Measurements from ENCODE around the gene DOK7. TPM values are rescaled to one million over a fixed set of nuclear protein-coding genes. Genes with fewer than 3 reads are reported as not detected.
"Not testable (repeated sequence)": the region's sequence is repeated elsewhere in the genome, so short reads cannot be mapped to it uniquely, and the experiment has no call there.

Gene DOK7
- total RNA-seq, 3 donors from 2014 or later (not counting 1 experiment from before 2014, with no cell fraction given): 1.3 to 2.9 (median 1.6) TPM

DNA sequence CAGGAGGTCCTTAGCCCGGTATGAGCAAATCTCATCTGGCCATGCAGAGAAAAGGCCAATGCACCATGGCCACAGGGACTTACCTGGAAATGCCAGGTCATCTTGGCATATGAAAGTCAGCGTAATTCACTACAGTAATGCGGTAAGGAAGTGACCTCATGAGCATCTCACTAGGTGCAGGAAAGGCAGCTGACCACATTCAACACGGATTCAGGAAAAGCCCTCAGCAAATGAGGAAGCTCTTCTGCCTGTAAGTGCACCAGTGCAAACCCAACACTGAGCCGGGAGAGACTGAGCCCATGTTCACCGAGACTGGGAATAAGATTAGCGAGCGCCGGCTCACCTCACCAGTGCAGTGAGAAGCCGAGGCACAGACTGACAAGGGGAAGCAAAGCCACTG is 45.4 kb downstream of the DOK7 start:
- Mint-ChIP-seq H3K4me3 (no peak overlapping the region), H3K27me3 (ENCODE audit: low read depth in 2 of 2) (no peaks in the 10 kb centered on the region), H3K9me3 (no peaks in the 10 kb centered on the region), H3K36me3 (no peaks in the 10 kb centered on the region), H3K4me1 (peaks cover 1 to 4% of the 10 kb centered on the region in 2 donors), H3K27ac (no peak overlapping the region)
- intact Hi-C loops (cut with micrococcal nuclease): no loop called here
- H3K36me3 ChIP-seq (ENCODE audit: control insufficient read depth, insufficient read depth, low read length): peaks cover 66% of the 10 kb centered on the region
- ATAC-seq (peak in 1 of 3 donors; percentile 22), DNase-seq (no peak)
- no peaks in the 10 kb centered on the region for H3K27me3 ChIP-seq (ENCODE audit: control insufficient read depth, insufficient read depth, low read length)
- no peaks in the 10 kb centered on the region for H3K4me1 ChIP-seq (ENCODE audit: control insufficient read depth, insufficient read depth, low read length)
- no peak for TF ChIP-seq CTCF (IDR thresholded peaks at IDR 0.05)
- no peaks in the 10 kb centered on the region for H3K9me3 ChIP-seq (ENCODE audit: control insufficient read depth, insufficient read depth, low read length)
- no peak overlapping the region for H3K4me3 ChIP-seq (ENCODE audit: low read length)
- WGBS (ENCODE audit: insufficient coverage): 81% methylated on average over 10 of the region's 10 CpGs
- no peak overlapping the region for H3K27ac ChIP-seq (ENCODE audit: low read length)

DNA sequence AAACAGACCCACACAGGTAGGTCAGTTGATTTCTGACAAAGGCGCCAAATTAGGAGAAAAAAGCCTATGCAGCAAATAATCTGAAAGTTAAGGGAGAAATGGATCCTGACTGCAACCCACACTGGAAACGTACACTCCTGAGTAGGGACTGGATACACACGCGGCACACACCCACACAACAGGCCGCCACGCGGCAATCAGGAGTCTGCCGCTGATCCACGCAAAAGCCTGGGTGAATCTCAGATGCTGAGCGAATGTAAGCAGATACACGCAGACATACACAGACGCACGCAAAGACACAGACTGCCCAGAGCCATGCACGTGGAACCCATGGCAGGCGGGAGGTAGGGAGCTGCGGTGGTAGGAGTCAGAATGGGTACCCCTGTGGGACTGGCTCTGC is 47.4 kb downstream of the DOK7 start:
- H3K9me3 Mint-ChIP-seq: no peaks in the 10 kb centered on the region
- DNase-seq (no peak), ATAC-seq (no peak)
- no peak overlapping the region for H3K27ac Mint-ChIP-seq
- H3K4me1 Mint-ChIP-seq: no peaks in the 10 kb centered on the region
- H3K4me1 ChIP-seq (ENCODE audit: control insufficient read depth, insufficient read depth, low read length): no peaks in the 10 kb centered on the region
- no peaks in the 10 kb centered on the region for H3K27me3 Mint-ChIP-seq (ENCODE audit: low read depth in 2 of 2)
- H3K4me3 ChIP-seq (ENCODE audit: low read length): no peak overlapping the region
- intact Hi-C loops (cut with micrococcal nuclease): no loop called here
- H3K27ac ChIP-seq (ENCODE audit: low read length): no peak overlapping the region
- H3K9me3 ChIP-seq (ENCODE audit: control insufficient read depth, insufficient read depth, low read length): no peaks in the 10 kb centered on the region
- TF ChIP-seq CTCF (IDR thresholded peaks at IDR 0.05): no peak
- peaks cover 79% of the 10 kb centered on the region for H3K36me3 ChIP-seq (ENCODE audit: control insufficient read depth, insufficient read depth, low read length)
- no peaks in the 10 kb centered on the region for H3K27me3 ChIP-seq (ENCODE audit: control insufficient read depth, insufficient read depth, low read length)
- 92% methylated on average over 16 of the region's 16 CpGs for WGBS (ENCODE audit: insufficient coverage)
- H3K4me3 Mint-ChIP-seq: no peak overlapping the region
- H3K36me3 Mint-ChIP-seq: no peaks in the 10 kb centered on the region

DNA sequence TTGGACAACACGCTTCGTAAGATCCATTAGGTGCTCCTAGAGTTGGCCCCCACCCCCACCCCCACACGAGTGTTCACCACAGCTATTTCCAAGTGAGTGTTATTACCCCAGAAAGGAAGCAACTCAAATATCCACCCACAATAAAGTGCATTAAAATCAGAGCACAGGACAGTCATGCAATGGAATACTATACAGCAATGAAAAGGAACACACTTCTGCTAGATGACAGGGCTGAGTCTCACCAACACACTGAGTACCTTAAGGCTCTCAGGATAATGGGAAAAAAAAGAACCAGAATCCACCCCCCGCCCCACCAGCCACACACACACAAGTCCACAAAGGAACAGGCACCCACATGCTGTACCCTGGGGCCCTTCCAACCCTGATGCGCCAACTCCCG is 48.1 kb downstream of the DOK7 start:
- Mint-ChIP-seq H3K27me3 (ENCODE audit: low read depth in 2 of 2) (no peaks in the 10 kb centered on the region), H3K27ac (no peak overlapping the region), H3K36me3 (no peaks in the 10 kb centered on the region), H3K4me1 (no peaks in the 10 kb centered on the region), H3K4me3 (no peak overlapping the region), H3K9me3 (no peaks in the 10 kb centered on the region)
- no peak overlapping the region for H3K27ac ChIP-seq (ENCODE audit: low read length)
- H3K4me1 ChIP-seq (ENCODE audit: control insufficient read depth, insufficient read depth, low read length): no peaks in the 10 kb centered on the region
- no peak for ATAC-seq
- intact Hi-C loops (cut with micrococcal nuclease): no loop called here
- no peak for TF ChIP-seq CTCF (IDR thresholded peaks at IDR 0.05)
- no peak for DNase-seq
- H3K27me3 ChIP-seq (ENCODE audit: control insufficient read depth, insufficient read depth, low read length): no peaks in the 10 kb centered on the region
- H3K9me3 ChIP-seq (ENCODE audit: control insufficient read depth, insufficient read depth, low read length): no peaks in the 10 kb centered on the region
- WGBS (ENCODE audit: insufficient coverage): 98% methylated on average over 6 of the region's 6 CpGs
- no peak overlapping the region for H3K4me3 ChIP-seq (ENCODE audit: low read length)
- H3K36me3 ChIP-seq (ENCODE audit: control insufficient read depth, insufficient read depth, low read length): peaks cover 81% of the 10 kb centered on the region

DNA sequence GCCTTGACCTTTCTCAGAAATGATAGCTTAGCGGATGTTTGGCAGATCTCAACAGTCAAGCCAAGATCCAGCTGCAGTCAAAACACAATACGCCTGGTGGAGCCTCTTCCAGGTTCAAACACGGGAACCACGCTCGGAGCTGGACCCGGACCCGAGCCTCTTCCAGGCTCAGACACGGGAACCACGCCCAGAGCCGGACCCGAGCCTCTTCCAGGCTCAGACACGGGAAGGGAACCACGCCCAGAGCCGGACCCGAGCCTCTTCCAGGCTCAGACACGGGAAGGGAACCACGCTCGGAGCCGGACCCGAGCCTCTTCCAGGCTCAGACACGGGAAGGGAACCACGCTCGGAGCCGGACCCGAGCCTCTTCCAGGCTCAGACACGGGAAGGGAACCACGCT is 48.5 kb downstream of the DOK7 start:
- H3K9me3 ChIP-seq (ENCODE audit: control insufficient read depth, insufficient read depth, low read length); H3K27ac Mint-ChIP-seq; DNase-seq; H3K36me3 Mint-ChIP-seq; H3K4me1 ChIP-seq (ENCODE audit: control insufficient read depth, insufficient read depth, low read length); H3K4me3 Mint-ChIP-seq; intact Hi-C loops (cut with micrococcal nuclease); H3K4me1 Mint-ChIP-seq; H3K4me3 ChIP-seq (ENCODE audit: low read length); H3K27me3 Mint-ChIP-seq (ENCODE audit: low read depth in 2 of 2); H3K9me3 Mint-ChIP-seq; H3K27ac ChIP-seq (ENCODE audit: low read length); ATAC-seq; H3K27me3 ChIP-seq (ENCODE audit: control insufficient read depth, insufficient read depth, low read length): not testable (repeated sequence)
- WGBS (ENCODE audit: insufficient coverage): over 99% methylated on average over 15 of the region's 27 CpGs
- H3K36me3 ChIP-seq (ENCODE audit: control insufficient read depth, insufficient read depth, low read length): peaks cover 84% of the 10 kb centered on the region

All from natural killer cell (primary cell).